ENCODE measurements around the gene ZNF630.
"Not testable (repeated sequence)": the region's sequence is repeated elsewhere in the genome, so short reads cannot be mapped to it uniquely, and the experiment has no call there.

ZNF630 gene

GRCh38 chrX:48028091-48028490, 43.3 kb downstream of the ZNF630 start:
- no peak for DNase-seq

GRCh38 chrX:48027545-48027944, 43.9 kb downstream of the ZNF630 start:
- not testable (repeated sequence) for DNase-seq

GRCh38 chrX:48025561-48025960, 45.9 kb downstream of the ZNF630 start:
- peak in 1 of 2 donors; percentile 49 for DNase-seq

GRCh38 chrX:48022738-48023137, 48.7 kb downstream of the ZNF630 start:
- DNase-seq, result no peak

- DNase-seq, result no peak
Measured at GRCh38 chrX:48022100-48022499, 49.3 kb downstream of the ZNF630 start.

GRCh38 chrX:48021026-48021900, 50.2 kb downstream of the ZNF630 start:
- DNase-seq, result peak; percentile 50 to 78

- DNase-seq, result peak in 1 of 2 donors; percentile 0
Measured at GRCh38 chrX:48020472-48020871, 51.0 kb downstream of the ZNF630 start.

GRCh38 chrX:48019892-48020291, 51.5 kb downstream of the ZNF630 start:
- DNase-seq, result not testable (repeated sequence)

GRCh38 chrX:48016583-48017310, 54.7 kb downstream of the ZNF630 start:
- DNase-seq, result not testable (repeated sequence)

- not testable (repeated sequence) for DNase-seq
Measured at GRCh38 chrX:48009445-48009960, 61.9 kb downstream of the ZNF630 start.
